ENCODE results near the gene COL24A1.
"Not testable (repeated sequence)": the region's sequence is repeated elsewhere in the genome, so short reads cannot be mapped to it uniquely, and the experiment has no call there.

The COL24A1 gene

DNA sequence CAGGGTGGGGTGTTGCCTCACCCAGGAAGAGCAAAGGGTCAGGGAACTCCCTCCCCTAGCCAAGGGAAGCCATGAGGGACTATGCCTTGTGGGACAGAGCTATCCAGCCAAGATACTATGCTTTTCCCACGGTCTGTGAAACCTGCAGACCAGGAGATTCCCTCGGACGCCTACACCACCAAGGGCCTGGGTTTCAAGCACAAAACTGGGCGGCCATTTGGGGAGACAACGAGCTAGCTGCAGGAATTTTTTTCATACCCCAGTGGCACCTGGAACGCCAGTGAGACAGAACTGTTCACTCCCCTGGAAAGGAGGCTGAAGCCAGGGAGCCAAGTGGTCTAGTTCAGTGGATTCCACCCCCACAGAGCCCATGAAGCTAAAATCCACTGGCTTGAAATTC, 84.7 kb downstream of the COL24A1 start:
- not testable (repeated sequence) for FAIRE-seq

DNA sequence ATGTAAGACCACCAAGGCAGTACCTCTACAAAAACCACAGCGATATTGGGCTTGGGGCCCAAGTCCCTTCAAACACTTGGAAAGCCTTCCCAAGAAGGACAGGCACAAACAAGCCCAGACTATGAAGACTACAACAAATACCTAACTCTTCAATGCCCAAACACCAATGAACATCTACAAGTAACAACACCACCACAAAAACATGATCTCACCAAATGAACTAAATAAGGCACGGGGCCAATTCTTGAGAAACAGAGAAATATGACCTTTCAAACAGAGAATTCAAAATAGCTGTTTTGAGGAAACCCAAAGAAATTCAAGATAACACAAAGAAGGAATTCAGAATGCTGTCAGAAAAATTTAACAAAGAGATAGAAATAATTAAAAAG, 86.8 kb downstream of the COL24A1 start:
- no peak for FAIRE-seq

DNA sequence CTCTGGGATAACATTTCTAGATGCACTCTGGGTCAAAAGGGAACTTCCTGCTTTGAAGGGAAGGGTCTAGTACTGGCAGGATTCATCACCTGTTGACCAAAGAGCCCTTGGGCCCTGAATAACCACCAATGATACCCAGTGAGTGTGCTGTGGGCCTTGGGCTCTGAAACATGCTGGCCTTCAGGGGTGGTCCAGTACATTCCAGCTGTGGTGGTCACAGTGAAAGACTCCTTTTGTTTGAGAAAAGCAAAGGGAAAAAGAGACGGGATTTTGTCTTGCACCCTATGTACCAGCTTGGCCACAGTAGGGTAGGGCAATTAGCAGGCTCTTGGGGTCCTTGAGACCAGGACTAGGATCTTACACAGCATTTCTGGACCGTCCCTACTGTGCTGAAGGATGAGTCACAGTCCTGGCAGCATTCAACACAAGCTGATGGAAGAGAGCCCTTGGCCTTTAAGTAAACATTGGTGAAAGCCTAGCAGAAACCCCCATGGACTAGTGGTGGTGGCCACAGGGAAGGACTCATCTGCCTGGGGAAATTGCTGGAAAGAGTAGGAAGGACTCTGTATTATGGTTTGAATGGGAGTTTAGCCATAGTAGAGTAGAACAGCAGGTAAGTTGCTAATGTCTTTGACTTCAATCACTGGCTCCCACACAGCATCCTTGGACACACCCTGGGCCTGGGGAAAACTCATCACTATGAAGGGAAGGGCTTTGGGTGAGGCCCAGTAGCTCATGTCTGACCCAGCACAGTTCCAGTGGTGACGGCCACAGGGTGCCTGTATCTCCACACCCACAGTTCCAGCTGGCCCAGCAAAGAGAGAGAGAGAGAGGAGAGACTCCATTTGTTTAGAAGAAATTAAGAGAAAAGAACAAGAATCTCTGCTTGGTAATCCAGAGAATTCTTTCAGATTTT, 87.5 kb downstream of the COL24A1 start:
- FAIRE-seq = no peak

DNA sequence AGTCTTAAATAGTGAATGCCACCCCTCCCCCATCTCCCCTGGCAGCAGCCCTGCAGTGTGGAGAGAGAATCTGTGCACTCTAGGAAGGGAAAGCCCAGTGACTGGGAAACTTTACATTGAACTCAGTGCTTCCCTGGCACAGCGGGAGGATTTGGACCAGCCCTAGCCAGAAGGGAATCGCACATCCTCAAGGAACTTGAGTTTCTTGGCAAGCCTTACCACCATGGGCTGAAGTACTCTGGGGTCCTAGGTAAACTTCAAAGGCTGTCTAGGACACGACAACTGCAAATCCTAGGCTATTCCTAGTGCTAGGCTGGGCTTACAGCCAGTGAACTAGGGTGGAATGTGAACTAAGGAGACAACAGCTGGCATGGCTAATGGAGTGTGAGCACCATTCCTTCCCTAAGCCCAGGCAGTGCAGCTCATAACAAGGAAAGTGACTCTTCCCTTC, 88.3 kb downstream of the COL24A1 start:
- FAIRE-seq = no peak

DNA sequence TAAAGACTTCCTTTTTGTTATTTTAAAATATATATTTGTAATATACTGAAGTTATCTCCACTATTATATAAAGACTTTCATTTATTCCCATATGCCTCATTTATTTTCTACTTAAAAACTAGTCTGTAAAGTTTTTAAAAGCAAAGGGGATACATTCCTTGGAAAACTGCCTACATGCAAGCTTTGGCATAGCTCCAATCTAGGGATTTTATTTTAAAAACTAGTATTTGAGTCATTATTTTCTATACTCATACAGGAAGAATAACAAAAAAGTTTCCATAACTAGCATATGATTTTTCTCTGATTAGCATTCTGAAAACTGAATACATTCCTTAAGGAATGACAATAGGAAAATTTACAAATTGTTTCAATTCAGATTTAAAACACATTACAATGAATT, 88.9 kb downstream of the COL24A1 start:
- no peak for FAIRE-seq

DNA sequence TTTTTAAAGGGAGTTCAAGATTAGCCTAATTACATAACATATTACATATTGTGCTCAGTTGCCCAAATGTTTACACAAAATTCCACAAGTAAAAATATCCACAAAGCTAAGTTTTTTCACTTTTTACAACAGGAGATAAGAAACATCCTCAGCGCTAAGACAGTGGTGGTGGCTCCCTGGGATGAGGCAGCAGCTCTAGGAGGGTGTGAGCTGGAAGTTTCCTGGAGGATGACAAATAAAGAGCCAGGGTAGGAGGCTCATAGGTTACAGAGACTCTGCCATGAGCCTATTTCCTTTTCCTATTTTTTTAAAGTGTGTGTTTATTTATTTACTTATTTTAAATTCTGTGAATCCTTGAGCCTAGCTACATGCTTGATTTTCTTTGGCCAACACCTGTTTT, 91.7 kb downstream of the COL24A1 start:
- FAIRE-seq = no peak

DNA sequence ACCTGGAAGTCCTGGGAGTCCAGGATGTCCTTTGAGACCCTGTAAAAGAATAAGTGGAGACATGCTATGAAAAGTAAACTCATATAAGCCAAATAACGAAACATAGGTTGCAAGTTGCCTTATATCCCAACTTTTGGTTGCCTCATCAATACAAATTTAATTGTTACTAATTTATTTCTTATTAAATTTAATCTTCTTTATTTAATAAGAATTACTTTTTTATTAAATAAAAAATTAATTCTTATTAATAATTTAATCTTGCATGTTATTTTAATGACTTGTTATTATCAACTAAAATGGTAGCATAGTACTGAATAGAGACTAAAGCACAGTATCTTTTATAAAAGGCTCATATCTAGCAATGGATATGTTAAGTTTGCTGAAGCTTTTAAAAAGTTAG, 92.9 kb downstream of the COL24A1 start:
- FAIRE-seq = peak; percentile 58

DNA sequence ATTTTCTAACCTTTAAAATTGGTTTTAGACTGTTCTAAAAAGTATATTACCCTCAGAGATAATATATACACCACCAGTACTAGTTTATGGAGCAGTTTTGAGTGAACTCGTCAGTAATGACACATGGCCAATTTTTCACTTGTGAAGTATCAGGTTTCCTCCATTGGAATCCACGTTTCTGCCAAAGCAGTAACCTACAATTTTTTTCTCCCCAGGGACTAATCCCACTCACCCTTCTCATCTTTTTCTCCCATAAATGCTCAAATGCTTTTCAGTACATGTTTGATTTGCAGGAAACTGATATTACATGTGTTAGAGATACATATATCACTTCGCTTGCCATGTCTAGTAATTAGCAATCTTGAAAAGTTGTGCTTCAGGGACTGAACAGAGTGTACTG, 94.1 kb downstream of the COL24A1 start:
- FAIRE-seq = no peak

DNA sequence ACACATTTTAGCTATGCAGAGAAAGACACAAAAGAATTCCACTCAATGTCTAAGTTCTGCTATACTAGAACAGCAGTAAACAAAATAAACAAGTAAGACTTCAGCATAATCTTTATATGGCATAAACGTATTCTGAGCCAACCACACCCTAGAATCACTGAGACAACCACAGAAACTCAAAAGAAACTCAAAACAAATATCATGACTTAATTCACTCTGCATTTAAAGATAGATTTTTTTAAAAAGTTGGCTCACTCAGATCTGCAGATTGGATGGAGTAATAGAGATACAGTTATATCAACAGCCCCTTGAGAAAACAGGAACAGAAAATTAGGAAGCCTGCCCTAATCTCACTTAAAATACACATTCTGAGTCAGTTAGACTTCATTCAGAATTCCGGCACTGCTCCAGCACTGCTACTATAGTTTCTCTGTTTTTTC, 95.0 kb downstream of the COL24A1 start:
- no peak for FAIRE-seq

DNA sequence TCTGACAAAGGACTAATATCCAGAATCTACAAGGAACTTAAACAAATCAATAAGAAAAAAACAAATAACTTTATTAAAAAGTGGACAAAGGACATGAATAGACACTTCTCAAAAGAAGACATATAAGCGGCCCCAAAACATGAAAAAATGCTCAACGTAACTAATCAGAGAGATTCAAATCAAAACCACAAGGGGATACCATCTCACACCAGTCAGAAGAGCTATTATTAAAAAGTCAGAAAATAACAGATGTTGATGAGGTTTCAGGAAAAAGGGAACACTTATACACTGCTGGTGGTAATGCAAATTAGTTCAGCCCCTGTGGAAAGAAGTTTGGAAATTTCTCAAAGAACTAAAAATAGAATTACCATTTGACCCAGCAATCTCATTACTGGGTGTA, 102.2 kb downstream of the COL24A1 start:
- no peak for FAIRE-seq

DNA sequence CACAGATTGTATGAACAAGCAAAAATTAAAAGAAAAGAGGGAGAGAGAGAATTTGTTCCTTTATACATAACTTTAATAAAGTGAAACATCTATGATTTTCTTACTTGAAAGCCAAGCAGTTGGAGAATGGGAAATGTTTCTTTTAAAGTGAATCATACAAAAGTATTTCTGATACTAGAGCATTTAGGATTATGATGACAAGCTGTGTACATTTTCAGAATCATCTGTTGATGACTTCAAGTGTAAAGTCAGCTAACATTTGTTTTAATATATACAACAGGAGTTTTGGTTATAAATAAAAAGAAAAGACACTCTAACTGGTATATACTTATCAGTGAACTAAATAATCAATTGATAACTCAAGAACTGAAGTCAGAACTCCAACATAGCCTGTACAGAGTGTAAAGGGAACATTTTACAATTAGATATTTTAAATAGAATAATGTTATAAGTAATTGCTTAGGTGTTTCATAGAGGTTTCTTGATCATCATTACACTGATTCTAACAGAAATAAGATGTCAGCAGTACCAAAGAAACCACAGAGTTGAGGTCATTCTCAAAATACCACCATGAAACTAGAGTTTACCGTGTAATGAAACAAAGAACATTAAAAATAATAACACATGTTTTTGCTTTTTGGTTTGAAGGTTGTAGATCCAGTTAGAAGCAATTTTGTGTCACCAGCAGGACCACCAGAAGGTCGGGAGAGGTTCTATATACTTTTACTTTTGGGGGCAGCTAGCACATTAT, 103.4 kb downstream of the COL24A1 start:
- FAIRE-seq = no peak

DNA sequence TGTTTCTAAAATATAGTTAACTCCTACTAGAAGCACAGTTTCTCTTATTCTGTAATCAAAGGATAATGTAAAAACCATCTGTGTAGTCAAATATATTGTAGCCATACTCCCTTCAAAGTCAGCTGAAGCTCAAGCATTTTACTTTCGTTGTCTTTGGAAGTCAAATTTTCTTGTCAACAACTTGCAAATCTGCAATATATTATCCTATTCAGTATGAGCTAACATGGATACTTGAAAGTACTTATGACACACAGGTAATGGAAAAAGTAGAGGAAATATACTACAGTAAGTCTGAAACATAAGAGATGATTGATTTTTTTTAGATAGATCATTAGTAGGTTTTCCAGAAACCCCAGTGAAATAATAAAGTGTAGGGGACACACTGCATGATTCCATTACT, 121.5 kb downstream of the COL24A1 start:
- no peak for FAIRE-seq

DNA sequence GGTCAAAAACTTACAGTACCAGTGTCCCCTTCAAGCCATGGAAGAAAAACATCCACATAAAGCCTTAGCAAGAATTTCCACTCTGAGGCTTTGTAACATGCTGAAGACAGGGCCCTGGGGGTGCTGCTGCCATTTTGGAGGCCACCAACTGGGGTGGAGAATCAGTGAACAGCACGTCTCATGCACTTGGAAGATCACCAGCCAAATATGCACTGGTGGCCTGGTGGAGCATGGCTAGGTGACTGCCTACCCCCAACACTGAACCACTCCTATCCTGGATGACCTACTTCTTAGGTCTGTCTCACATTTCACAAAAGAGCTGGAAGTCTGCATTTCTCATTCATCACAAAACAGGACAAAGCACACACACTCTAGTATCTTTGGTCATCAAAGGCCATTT, 126.4 kb downstream of the COL24A1 start:
- no peak for FAIRE-seq

DNA sequence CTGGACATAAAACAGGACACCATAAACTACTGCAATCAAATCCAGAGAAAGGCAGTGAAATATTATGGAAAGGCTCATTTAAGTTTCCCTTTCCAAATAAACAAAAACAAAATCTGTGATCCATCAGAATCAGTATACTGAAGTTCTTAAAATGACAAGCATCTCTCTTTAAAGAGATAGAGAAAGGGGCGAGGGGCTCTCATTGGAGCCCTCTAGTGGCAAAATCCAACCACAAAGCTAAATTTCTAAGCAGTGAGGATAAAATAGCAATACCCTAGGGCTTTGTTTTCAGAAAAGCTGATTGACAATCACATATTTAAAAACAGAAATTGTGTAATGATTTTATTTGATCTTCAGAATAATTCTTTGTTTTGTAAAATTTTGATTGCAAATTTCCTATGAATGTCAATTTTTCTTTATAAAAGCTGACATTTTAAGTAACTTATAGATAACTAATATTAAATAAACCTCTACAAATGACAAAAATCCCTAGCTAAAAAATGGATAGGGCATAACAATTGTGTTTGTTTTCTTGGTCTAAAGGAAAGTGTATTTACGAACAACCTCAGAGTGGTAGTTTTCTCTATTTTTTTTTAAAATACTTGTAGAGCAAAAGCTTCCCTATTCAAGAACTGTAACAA, 138.2 kb downstream of the COL24A1 start:
- FAIRE-seq = peak; percentile 92

DNA sequence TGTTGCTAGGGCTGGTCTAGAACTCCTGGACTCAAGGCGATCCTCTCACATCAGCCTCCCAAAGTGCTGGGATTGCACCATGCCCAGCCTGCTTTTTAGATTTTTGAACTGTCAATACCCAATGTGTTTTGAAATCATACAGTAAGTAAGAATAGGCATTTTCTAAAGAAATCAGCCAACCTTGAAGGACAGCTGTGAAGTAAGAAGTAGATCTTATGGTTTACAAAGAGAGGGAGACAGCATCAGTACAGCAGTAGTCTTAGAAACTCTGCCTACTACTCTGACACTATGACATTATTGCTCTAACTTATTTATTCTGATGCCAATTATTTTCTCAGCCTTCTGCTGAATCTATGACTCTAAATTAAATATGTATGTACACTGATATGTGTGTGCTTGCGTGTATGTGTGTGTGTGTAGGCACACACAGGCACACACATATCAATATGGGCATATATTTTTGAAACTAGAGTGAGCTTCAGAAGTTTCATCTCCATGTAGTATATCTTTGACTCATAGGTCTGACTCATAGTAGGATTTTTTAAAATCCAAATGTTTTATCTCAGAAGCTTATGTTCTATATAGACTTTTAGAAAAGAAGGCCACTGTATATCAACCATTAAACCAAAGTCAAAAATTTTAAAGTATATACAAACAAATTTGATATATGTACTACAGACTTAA, 140.4 kb downstream of the COL24A1 start:
- no peak for FAIRE-seq

DNA sequence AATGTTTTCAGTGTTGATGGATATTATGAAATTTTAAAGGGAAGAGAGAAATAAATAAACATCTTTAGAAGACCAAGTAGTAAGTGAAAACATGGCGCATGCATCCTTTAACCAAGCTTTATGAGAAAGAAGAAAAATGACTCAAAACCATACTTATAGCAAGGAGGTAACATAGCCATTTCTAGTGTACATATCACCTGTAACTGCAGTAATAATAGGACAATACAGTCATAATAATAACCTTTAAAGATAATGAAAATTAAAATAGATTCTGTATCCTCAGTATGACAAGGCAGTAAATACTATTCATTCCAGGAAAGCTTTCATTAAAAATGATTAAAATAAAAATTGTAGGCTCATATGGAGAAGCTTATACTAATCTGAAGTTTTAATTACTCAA, 141.2 kb downstream of the COL24A1 start:
- FAIRE-seq = no peak

DNA sequence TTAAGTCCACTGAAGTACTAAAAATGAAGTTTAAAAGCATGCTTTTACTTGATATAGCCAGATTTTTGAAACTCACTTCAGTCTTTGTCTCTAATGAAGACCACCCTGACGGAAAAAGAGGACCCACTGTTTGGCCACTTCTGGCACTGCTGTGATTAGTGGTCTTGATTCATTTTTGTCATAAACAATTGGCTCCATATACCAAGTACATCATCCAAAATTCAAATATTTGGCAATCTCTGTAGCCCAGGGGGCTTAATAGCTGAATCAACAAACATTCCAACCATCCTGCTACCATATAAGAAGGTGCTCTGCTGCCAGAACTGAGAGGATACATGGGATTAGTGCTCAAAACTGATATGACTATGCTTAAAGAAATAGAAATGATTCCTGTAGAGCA, 156.0 kb downstream of the COL24A1 start:
- no peak for FAIRE-seq

DNA sequence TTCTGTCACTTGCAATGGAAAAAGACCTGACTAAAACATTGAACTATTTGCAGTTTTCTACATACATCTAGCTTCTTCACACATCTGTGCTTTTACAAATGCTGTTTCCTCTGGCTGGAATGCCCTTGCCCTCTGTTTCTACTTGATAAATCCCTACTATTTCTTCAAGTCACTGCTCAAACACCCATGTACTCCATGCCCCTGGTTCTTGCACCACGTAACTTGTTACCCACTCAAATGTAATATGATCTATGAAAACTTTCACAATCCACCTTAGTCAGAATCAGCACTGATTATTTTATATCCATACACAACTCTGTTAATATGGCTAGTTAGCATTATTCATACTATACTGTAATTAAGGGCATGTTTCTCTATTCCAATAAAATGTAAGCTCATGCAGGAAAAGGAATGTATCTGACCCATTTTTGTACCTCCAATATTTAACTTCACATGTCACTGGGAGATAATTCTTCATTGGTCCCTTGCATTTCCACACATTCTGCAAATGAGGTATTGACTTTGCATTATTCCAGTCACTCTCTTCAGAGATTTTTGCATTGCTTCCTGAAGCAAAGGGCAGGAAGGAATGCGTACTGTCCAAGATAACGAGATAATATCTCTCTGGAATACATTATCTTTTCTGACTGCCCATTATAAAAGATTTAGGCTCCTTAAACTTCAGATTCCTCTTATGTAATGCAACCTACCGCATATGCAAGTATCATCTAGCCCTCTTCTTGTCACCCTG, 158.3 kb downstream of the COL24A1 start:
- no peak for FAIRE-seq

DNA sequence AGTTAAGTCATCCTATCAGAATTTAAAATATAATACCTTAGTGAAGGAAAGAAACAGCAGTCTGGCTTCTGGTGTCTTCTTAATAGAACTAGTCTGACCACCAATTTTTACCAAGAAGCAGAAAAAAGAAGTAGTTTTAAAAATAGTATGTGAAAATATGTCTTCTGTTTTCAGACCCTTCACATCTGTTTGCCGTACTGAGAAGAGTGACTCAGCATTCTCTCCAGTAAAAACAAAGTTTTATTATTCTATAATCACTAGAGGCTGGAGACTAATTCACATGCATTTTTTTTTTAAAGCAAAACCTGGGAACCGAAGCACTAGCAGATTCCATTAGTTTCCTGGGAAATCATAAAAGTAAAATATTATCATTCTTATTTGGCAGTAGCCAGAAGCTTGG, 163.8 kb downstream of the COL24A1 start:
- no peak for FAIRE-seq

DNA sequence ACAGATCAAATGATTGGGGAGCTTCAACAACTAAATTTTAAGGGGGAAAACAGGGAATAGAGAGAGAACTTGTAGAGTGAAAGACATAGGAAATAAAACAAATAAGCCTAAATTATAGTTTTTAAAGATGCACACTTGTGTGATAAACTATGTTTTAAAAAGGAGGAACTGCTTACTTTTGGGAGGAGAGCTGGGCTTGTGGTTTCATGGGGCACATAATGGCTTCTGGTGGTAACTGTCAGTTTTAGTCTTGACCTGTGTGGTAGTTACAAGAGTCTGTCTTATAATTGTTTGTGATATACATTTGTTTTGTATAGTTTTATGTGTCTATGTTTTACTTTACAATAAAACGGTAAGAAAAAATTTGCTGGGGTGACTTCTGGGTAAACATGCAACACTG, 165.3 kb downstream of the COL24A1 start:
- no peak for FAIRE-seq

DNA sequence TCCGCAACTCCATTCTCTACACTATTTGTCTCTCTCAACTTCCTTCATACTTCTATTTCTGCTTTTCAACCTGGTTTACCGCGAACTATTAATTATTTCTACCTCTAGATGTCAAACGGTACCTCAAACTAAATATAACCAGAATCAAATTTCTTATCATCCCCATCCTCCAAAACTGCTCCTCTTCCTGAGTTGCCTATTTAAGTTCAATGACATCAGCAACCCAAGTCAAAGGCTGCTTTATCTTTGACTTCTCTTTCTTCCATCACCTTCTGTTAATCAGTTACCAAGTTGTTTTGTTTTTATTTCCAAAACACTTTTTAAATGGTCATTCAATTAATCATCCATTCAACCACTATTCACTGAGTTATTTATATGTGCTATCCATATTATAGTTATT, 171.9 kb downstream of the COL24A1 start:
- no peak for FAIRE-seq

DNA sequence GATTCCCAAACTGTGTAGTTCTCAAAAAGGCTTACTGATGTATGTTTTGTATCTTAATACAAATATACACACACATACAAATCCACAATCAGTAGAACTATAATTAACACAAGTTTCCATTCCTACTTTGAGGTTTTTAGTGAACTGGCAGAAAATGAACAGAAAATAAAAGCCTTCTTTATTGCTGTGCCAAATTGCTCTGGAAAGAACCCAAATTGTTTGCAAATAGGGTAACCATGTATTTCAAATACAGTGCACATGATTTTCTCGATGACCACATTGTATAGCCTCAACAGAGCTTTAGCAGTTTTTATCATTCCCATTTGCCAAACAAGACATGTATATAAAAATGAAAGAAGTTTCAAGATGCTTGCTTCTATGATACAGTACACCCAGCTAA, 173.3 kb downstream of the COL24A1 start:
- no peak for FAIRE-seq

Measured in G401.6 (cell line).